Epidermal melanocyte (primary cell): Measurements from ENCODE around the gene ITPR2.
"Not testable (repeated sequence)": the region's sequence is repeated elsewhere in the genome, so short reads cannot be mapped to it uniquely, and the experiment has no call there.

Experiments
- DNase-seq: peaks from one replicate; pipeline ENCODE4 v3.0.0; 2011; ENCODE audit warnings: low spot score; ENCODE audit not compliant: insufficient read length

Gene ITPR2

GRCh38 chr12:26633591-26634210 is 199.3 kb downstream of the ITPR2 start:
- peak; percentile 20 for DNase-seq

GRCh38 chr12:26632756-26633155 is 200.2 kb downstream of the ITPR2 start:
- DNase-seq: no peak

- no peak for DNase-seq
These were observed 201.1 kb downstream of the ITPR2 start for GRCh38 chr12:26631846-26632245.

- DNase-seq: no peak
These were observed 202.4 kb downstream of the ITPR2 start for GRCh38 chr12:26630546-26631027.

GRCh38 chr12:26629864-26630263 is 203.1 kb downstream of the ITPR2 start:
- DNase-seq: no peak

GRCh38 chr12:26628234-26628633 is 204.8 kb downstream of the ITPR2 start:
- no peak for DNase-seq

GRCh38 chr12:26627335-26627734 is 205.7 kb downstream of the ITPR2 start:
- DNase-seq: no peak

- no peak for DNase-seq
These were observed 209.9 kb downstream of the ITPR2 start for GRCh38 chr12:26623136-26623535.

GRCh38 chr12:26622601-26623000 is 210.4 kb downstream of the ITPR2 start:
- no peak for DNase-seq

GRCh38 chr12:26621932-26622331 is 211.1 kb downstream of the ITPR2 start:
- no peak for DNase-seq

- DNase-seq: no peak
These were observed 212.1 kb downstream of the ITPR2 start for GRCh38 chr12:26620907-26621306.

- no peak for DNase-seq
These were observed 215.5 kb downstream of the ITPR2 start for GRCh38 chr12:26617513-26617912.

GRCh38 chr12:26614011-26614616 is 218.9 kb downstream of the ITPR2 start:
- DNase-seq: no peak

GRCh38 chr12:26612203-26612602 is 220.8 kb downstream of the ITPR2 start:
- no peak for DNase-seq

GRCh38 chr12:26611598-26611997 is 221.4 kb downstream of the ITPR2 start:
- no peak for DNase-seq

GRCh38 chr12:26610774-26611173 is 222.2 kb downstream of the ITPR2 start:
- no peak for DNase-seq

- no peak for DNase-seq
These were observed 223.0 kb downstream of the ITPR2 start for GRCh38 chr12:26609986-26610385.

- no peak for DNase-seq
These were observed 224.3 kb downstream of the ITPR2 start for GRCh38 chr12:26608706-26609105.

GRCh38 chr12:26608273-26608672 is 224.7 kb downstream of the ITPR2 start:
- DNase-seq: no peak

GRCh38 chr12:26606911-26607310 is 226.1 kb downstream of the ITPR2 start:
- DNase-seq: no peak

- not testable (repeated sequence) for DNase-seq
These were observed 228.2 kb downstream of the ITPR2 start for GRCh38 chr12:26604813-26605212.

GRCh38 chr12:26599096-26599695 is 233.8 kb downstream of the ITPR2 start:
- DNase-seq: no peak

- no peak for DNase-seq
These were observed 237.2 kb downstream of the ITPR2 start for GRCh38 chr12:26595806-26596205.
